ENCODE measurements around the gene STARD7.
A peak's percentile ranks its signal among the peaks of the same experiment; 100 is the strongest.

Gene STARD7

DNA sequence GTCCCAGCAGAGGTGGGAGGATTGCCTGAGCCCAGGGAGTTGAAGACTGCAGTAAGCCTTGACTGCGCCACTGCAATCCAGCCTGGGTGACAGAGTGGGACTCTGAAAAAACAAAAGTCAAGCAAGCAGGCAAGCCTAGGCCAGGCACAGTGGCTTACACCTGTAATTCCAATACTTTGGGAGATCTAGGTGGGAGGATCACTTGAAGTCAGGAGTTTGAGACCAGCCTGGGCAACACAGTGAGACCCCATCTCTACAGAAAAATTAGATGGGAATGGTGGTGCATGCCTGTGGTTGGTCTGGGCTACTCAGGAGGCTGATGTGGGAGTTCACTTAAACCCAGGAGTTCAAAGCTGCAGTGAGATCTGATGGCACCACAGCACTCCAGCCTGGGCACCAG lies 28.6 kb downstream of the STARD7 start:
- CTCF ChIA-PET: interaction anchor here (1.1 to 1.5 kb wide), 2 partner anchors 42 to 157 kb away, joined by 4 to 6 read pairs; partner anchors contain the start of gene ASTL
- POLR2A ChIA-PET: interaction anchor here (0.6 kb wide), 1 partner anchor 87 kb away, joined by 8 read pairs; no protein-coding TSS in a partner anchor

DNA sequence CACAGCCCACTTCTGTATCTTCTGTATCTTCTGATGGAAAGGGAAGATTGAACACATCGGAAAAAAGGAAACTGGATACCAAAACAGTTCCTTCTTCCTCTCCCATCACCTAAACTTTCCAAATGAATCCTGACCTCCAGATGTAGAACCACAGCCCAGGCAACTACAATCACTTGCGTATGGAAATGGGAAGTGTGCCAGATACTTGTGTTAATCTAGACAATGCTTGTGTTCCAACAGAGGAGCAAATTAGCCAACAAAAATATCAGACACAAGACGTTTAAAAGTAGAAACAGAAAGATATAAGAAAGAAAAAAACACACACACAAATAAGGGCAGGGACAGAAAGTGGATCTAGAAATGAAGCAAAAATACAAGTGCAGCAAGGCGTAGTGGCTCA lies 32.0 kb downstream of the STARD7 start:
- peaks cover 2% of the 10 kb centered on the region; the same call in 1 of the 2 replicates for H3K4me1 ChIP-seq (ENCODE audit: control insufficient read depth, insufficient read depth, low read length)
- no peaks in the 10 kb centered on the region for H3K36me3 ChIP-seq (ENCODE audit: control insufficient read depth in 2 of 2, insufficient read depth in 1 of 2, low read length in 2 of 2)
- H3K4me3 ChIP-seq (ENCODE audit: low read depth, low read length): no peak overlapping the region
- TF ChIP-seq, protein P1, sequence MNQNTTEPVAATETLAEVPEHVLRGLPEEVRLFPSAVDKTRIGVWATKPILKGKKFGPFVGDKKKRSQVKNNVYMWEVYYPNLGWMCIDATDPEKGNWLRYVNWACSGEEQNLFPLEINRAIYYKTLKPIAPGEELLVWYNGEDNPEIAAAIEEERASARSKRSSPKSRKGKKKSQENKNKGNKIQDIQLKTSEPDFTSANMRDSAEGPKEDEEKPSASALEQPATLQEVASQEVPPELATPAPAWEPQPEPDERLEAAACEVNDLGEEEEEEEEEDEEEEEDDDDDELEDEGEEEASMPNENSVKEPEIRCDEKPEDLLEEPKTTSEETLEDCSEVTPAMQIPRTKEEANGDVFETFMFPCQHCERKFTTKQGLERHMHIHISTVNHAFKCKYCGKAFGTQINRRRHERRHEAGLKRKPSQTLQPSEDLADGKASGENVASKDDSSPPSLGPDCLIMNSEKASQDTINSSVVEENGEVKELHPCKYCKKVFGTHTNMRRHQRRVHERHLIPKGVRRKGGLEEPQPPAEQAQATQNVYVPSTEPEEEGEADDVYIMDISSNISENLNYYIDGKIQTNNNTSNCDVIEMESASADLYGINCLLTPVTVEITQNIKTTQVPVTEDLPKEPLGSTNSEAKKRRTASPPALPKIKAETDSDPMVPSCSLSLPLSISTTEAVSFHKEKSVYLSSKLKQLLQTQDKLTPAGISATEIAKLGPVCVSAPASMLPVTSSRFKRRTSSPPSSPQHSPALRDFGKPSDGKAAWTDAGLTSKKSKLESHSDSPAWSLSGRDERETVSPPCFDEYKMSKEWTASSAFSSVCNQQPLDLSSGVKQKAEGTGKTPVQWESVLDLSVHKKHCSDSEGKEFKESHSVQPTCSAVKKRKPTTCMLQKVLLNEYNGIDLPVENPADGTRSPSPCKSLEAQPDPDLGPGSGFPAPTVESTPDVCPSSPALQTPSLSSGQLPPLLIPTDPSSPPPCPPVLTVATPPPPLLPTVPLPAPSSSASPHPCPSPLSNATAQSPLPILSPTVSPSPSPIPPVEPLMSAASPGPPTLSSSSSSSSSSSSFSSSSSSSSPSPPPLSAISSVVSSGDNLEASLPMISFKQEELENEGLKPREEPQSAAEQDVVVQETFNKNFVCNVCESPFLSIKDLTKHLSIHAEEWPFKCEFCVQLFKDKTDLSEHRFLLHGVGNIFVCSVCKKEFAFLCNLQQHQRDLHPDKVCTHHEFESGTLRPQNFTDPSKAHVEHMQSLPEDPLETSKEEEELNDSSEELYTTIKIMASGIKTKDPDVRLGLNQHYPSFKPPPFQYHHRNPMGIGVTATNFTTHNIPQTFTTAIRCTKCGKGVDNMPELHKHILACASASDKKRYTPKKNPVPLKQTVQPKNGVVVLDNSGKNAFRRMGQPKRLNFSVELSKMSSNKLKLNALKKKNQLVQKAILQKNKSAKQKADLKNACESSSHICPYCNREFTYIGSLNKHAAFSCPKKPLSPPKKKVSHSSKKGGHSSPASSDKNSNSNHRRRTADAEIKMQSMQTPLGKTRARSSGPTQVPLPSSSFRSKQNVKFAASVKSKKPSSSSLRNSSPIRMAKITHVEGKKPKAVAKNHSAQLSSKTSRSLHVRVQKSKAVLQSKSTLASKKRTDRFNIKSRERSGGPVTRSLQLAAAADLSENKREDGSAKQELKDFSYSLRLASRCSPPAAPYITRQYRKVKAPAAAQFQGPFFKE (tag by site-specific recombination; IDR thresholded peaks at IDR 0.05; ENCODE audit: borderline replicate concordance): no peak
- TF ChIP-seq, protein P2, sequence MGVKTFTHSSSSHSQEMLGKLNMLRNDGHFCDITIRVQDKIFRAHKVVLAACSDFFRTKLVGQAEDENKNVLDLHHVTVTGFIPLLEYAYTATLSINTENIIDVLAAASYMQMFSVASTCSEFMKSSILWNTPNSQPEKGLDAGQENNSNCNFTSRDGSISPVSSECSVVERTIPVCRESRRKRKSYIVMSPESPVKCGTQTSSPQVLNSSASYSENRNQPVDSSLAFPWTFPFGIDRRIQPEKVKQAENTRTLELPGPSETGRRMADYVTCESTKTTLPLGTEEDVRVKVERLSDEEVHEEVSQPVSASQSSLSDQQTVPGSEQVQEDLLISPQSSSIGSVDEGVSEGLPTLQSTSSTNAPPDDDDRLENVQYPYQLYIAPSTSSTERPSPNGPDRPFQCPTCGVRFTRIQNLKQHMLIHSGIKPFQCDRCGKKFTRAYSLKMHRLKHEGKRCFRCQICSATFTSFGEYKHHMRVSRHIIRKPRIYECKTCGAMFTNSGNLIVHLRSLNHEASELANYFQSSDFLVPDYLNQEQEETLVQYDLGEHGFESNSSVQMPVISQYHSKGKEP (tag by site-specific recombination; IDR thresholded peaks at IDR 0.05): no peak
- TF ChIP-seq GLI2 (tag by site-specific recombination; IDR thresholded peaks at IDR 0.05; ENCODE audit: borderline replicate concordance, low read depth) (no peak), ZNF514 (tag by site-specific recombination; IDR thresholded peaks at IDR 0.05) (no peak), ZNF366 (tag by site-specific recombination; conservative IDR thresholded peaks at IDR 0.05) (no peak), ZNF560 (tag by site-specific recombination; IDR thresholded peaks at IDR 0.05; ENCODE audit: borderline replicate concordance) (no peak), ZNF202 (tag by site-specific recombination; IDR thresholded peaks at IDR 0.05; ENCODE audit: borderline replicate concordance) (no peak), ZNF48 (tag by site-specific recombination; IDR thresholded peaks at IDR 0.05) (no peak), ZNF624 (tag by site-specific recombination; IDR thresholded peaks at IDR 0.05) (no peak), ZNF350 (tag by site-specific recombination; IDR thresholded peaks at IDR 0.05) (no peak), SCRT2 (tag by site-specific recombination; IDR thresholded peaks at IDR 0.05) (no peak), MEIS1 (CRISPR knock-in tag; IDR thresholded peaks at IDR 0.05; ENCODE audit: borderline replicate concordance) (no peak), ZFP69B (tag by site-specific recombination; IDR thresholded peaks at IDR 0.05) (no peak)
- TF ChIP-seq, protein P3, sequence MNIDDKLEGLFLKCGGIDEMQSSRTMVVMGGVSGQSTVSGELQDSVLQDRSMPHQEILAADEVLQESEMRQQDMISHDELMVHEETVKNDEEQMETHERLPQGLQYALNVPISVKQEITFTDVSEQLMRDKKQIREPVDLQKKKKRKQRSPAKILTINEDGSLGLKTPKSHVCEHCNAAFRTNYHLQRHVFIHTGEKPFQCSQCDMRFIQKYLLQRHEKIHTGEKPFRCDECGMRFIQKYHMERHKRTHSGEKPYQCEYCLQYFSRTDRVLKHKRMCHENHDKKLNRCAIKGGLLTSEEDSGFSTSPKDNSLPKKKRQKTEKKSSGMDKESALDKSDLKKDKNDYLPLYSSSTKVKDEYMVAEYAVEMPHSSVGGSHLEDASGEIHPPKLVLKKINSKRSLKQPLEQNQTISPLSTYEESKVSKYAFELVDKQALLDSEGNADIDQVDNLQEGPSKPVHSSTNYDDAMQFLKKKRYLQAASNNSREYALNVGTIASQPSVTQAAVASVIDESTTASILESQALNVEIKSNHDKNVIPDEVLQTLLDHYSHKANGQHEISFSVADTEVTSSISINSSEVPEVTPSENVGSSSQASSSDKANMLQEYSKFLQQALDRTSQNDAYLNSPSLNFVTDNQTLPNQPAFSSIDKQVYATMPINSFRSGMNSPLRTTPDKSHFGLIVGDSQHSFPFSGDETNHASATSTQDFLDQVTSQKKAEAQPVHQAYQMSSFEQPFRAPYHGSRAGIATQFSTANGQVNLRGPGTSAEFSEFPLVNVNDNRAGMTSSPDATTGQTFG (tag by site-specific recombination; IDR thresholded peaks at IDR 0.05; ENCODE audit: borderline replicate concordance): no peak
- TF ChIP-seq, protein P4, sequence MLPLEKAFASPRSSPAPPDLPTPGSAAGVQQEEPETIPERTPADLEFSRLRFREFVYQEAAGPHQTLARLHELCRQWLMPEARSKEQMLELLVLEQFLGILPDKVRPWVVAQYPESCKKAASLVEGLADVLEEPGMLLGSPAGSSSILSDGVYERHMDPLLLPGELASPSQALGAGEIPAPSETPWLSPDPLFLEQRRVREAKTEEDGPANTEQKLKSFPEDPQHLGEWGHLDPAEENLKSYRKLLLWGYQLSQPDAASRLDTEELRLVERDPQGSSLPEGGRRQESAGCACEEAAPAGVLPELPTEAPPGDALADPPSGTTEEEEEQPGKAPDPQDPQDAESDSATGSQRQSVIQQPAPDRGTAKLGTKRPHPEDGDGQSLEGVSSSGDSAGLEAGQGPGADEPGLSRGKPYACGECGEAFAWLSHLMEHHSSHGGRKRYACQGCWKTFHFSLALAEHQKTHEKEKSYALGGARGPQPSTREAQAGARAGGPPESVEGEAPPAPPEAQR (tag by site-specific recombination; IDR thresholded peaks at IDR 0.05): no peak
- TF ChIP-seq, protein P5, sequence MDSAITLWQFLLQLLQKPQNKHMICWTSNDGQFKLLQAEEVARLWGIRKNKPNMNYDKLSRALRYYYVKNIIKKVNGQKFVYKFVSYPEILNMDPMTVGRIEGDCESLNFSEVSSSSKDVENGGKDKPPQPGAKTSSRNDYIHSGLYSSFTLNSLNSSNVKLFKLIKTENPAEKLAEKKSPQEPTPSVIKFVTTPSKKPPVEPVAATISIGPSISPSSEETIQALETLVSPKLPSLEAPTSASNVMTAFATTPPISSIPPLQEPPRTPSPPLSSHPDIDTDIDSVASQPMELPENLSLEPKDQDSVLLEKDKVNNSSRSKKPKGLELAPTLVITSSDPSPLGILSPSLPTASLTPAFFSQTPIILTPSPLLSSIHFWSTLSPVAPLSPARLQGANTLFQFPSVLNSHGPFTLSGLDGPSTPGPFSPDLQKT (IDR thresholded peaks at IDR 0.05; ENCODE audit: borderline replicate concordance, low read depth, low read length): no peak
- ChIA-PET POLR2A (no interaction called here), CTCF (interaction anchor here (7.2 kb wide), 1 partner anchor 36 kb away, joined by 142 read pairs; the partner anchor contains the start of genes ASTL and DUSP2)
- no peak overlapping the region for H3K27ac ChIP-seq (ENCODE audit: extremely low read depth, low read depth, low read length)
- no peaks in the 10 kb centered on the region for H3K9me3 ChIP-seq (ENCODE audit: control insufficient read depth, insufficient read depth, low read depth, low read length)

More for the DNA sequence above, 28.6 kb downstream of the STARD7 start:
- Histone ChIP-seq H3K36me3 (ENCODE audit: control insufficient read depth in 2 of 2, insufficient read depth in 1 of 2, low read length in 2 of 2) (peaks cover 0 to 11% of the 10 kb centered on the region in 2 experiments; a peak in 2 of 3 replicates), H3K27ac (ENCODE audit: extremely low read depth, low read depth, low read length) (no peak overlapping the region), H3K9me3 (ENCODE audit: control insufficient read depth, insufficient read depth, low read depth, low read length) (no peaks in the 10 kb centered on the region), H3K4me3 (ENCODE audit: low read depth, low read length) (no peak overlapping the region), H3K4me1 (ENCODE audit: control insufficient read depth, insufficient read depth, low read length) (peaks cover 2% of the 10 kb centered on the region; the same call in 1 of the 2 replicates)
- TF ChIP-seq ZBTB21 (tag by site-specific recombination; IDR thresholded peaks at IDR 0.05): no peak
- peak; percentile 67; the same call in 1 of the 2 replicates for TF ChIP-seq ZNF121 (tag by site-specific recombination; IDR thresholded peaks at IDR 0.05)
- no peak for TF ChIP-seq TRIM28 (IDR thresholded peaks at IDR 0.05; ENCODE audit: borderline replicate concordance, low read length)
- no peak for TF ChIP-seq ZNF311 (tag by site-specific recombination; IDR thresholded peaks at IDR 0.05; ENCODE audit: borderline replicate concordance)

Data from HEK293 (cell line).